ENCODE results near the gene PXDN.

DNA sequence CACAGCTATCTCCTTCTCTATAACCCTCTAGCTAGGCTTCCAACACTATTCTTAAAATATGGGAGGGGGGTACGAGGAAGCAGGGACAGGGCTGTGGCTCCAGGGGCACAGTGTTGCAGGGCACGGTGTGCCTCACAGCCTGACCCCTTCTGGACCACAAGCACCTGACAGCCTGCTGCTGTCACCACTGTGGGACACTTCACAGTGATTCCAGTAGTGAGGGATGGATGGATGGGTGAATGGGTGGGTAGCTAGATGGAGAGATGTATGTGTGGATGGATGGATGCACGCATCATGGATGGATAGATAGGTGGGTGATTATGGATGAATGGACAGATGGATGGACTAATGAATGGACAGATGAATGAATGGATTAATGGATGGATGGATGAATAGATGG, 21.6 kb downstream of the PXDN start:
- TF ChIP-seq, protein P1, sequence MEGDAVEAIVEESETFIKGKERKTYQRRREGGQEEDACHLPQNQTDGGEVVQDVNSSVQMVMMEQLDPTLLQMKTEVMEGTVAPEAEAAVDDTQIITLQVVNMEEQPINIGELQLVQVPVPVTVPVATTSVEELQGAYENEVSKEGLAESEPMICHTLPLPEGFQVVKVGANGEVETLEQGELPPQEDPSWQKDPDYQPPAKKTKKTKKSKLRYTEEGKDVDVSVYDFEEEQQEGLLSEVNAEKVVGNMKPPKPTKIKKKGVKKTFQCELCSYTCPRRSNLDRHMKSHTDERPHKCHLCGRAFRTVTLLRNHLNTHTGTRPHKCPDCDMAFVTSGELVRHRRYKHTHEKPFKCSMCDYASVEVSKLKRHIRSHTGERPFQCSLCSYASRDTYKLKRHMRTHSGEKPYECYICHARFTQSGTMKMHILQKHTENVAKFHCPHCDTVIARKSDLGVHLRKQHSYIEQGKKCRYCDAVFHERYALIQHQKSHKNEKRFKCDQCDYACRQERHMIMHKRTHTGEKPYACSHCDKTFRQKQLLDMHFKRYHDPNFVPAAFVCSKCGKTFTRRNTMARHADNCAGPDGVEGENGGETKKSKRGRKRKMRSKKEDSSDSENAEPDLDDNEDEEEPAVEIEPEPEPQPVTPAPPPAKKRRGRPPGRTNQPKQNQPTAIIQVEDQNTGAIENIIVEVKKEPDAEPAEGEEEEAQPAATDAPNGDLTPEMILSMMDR (tag by site-specific recombination; IDR thresholded peaks at IDR 0.05), result no peak
- TF ChIP-seq ZNF549 (tag by site-specific recombination; IDR thresholded peaks at IDR 0.05) (no peak), KLF16 (tag by site-specific recombination; IDR thresholded peaks at IDR 0.05) (no peak), ZNF544 (tag by site-specific recombination; IDR thresholded peaks at IDR 0.05) (no peak)
- TF ChIP-seq, protein P2, sequence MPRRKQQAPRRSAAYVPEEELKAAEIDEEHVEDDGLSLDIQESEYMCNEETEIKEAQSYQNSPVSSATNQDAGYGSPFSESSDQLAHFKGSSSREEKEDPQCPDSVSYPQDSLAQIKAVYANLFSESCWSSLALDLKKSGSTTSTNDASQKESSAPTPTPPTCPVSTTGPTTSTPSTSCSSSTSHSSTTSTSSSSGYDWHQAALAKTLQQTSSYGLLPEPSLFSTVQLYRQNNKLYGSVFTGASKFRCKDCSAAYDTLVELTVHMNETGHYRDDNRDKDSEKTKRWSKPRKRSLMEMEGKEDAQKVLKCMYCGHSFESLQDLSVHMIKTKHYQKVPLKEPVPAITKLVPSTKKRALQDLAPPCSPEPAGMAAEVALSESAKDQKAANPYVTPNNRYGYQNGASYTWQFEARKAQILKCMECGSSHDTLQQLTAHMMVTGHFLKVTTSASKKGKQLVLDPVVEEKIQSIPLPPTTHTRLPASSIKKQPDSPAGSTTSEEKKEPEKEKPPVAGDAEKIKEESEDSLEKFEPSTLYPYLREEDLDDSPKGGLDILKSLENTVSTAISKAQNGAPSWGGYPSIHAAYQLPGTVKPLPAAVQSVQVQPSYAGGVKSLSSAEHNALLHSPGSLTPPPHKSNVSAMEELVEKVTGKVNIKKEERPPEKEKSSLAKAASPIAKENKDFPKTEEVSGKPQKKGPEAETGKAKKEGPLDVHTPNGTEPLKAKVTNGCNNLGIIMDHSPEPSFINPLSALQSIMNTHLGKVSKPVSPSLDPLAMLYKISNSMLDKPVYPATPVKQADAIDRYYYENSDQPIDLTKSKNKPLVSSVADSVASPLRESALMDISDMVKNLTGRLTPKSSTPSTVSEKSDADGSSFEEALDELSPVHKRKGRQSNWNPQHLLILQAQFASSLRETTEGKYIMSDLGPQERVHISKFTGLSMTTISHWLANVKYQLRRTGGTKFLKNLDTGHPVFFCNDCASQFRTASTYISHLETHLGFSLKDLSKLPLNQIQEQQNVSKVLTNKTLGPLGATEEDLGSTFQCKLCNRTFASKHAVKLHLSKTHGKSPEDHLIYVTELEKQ (tag by site-specific recombination; IDR thresholded peaks at IDR 0.05; ENCODE audit: borderline replicate concordance), result no peak
- TF ChIP-seq, protein P3, sequence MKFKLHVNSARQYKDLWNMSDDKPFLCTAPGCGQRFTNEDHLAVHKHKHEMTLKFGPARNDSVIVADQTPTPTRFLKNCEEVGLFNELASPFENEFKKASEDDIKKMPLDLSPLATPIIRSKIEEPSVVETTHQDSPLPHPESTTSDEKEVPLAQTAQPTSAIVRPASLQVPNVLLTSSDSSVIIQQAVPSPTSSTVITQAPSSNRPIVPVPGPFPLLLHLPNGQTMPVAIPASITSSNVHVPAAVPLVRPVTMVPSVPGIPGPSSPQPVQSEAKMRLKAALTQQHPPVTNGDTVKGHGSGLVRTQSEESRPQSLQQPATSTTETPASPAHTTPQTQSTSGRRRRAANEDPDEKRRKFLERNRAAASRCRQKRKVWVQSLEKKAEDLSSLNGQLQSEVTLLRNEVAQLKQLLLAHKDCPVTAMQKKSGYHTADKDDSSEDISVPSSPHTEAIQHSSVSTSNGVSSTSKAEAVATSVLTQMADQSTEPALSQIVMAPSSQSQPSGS (tag by site-specific recombination; IDR thresholded peaks at IDR 0.05; ENCODE audit: low read depth), result no peak

Data from HEK293 (cell line).